Stimulated activated CD4-positive, alpha-beta T cell treated with anti-CD3 and anti-CD28 coated beads, Interleukin-12 subunit alpha, Interleukin-12 subunit beta, amount 100 ng/mL, for 24 hours (primary cell): ENCODE results near the gene KCNH4.
A peak's percentile ranks its signal among the peaks of the same experiment; 100 is the strongest.

ENCODE experiments used
- DNase-seq, 2 experiments: peaks; one replicate each; pipeline ENCODE4 v3.0.0-alpha.2; 2020; ENCODE audit warnings: low read depth in 2 of 2

Gene KCNH4

DNA sequence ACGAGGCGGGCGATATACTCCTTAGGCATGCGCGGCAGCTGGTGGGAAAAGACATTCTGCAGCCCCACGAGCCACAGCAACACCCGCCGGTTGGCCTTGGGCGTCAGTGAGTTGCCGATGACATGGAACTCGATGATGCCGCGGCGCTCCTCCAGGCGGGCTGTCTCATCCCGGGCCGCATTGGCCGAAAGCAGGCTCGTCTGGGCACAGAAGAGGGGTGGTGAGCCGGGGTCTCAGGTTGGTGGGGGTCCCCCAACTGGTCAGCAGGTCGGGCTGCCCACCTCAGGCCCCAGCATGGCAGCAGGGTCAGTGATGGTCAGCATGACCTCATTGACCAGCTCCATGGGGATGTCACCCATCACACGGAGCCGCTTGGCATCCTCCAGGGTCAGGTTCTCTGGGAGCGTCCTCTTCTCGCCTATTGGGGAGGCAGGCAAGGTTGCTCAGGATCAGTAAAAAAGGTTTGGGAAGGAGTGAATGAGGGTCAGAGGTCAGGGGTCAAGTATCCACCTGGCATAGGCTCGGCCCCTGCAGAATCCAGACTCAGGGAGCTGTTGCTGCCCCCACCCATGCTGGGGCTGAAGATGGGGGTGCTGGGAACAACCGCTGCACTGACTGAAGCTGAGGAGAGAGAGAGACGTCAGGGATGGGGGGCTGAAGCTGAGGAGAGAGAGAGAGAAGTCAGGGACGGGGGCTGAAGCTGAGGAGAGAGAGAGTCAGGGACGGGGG, 63.4 kb downstream of the KCNH4 start:
- no peak for DNase-seq

GRCh38 chr17:42116705-42117396, 64.1 kb downstream of the KCNH4 start:
- peak in 1 of 2 experiments; percentile 75 for DNase-seq

DNA sequence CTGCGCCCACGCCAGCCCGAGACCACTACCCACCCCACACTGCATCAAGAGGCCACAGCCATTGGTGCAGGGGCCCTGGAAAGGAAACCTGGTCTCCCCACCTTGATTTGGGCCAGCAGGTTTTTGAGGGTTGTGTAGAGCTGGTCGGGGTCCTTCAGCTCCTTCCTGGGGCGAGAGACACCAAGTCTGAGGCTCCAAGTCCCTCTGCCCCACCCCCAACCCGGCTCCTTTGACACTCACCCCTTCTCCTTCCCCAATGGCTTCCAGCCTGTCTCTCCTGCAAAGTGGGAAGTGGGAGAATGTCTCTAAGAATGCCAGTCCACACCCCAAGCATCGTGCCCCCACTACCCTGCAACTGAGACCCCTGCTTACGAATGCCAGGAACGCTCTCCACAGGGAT, 66.8 kb downstream of the KCNH4 start:
- DNase-seq = no peak

- no peak for DNase-seq
Measured at GRCh38 chr17:42113293-42114069, 67.5 kb downstream of the KCNH4 start.

- peak; percentile 61 to 66 for DNase-seq
Measured at GRCh38 chr17:42112552-42113176, 68.3 kb downstream of the KCNH4 start, which contains the start of gene DHX58. Gene DHX58 (minus strand): TSS chr17:42112714. CDS start chr17:42111892, 822 bp downstream.

DNA sequence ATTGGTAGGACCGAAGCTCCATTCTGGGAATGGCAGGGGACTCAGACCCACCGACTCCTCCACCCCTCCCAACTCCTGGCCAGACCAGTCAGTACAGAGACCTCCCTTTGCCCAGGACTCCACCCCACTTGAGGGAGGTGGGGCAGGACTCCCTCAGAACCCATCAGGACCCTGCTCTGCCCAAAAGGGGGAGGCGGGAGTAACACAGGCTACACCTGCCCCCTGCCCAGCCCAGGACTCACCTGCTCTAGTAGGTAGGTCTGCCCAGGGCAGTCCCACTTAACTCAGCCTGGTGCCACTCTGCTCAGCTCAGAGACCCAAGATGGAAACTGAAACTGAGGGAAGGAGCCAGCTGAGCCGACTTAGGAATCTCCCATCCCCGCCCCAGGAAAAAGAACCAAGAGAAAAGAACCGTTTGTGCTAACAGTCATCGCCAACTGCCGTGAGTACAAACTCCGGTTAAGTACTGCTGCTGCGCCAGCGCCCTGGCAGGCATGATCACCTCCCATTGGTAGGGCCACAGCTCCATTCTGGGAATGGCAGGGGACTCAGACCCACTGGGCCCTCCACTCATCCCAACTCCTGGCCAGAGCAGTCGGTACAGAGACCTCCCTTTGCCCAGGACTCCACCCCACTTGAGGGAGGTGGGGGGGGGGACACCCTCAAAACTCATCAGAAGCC, 68.9 kb downstream of the KCNH4 start:
- DNase-seq = no peak

GRCh38 chr17:42111265-42111636, 69.7 kb downstream of the KCNH4 start:
- no peak for DNase-seq

- no peak for DNase-seq
Measured at GRCh38 chr17:42110301-42111264, 70.4 kb downstream of the KCNH4 start.

DNA sequence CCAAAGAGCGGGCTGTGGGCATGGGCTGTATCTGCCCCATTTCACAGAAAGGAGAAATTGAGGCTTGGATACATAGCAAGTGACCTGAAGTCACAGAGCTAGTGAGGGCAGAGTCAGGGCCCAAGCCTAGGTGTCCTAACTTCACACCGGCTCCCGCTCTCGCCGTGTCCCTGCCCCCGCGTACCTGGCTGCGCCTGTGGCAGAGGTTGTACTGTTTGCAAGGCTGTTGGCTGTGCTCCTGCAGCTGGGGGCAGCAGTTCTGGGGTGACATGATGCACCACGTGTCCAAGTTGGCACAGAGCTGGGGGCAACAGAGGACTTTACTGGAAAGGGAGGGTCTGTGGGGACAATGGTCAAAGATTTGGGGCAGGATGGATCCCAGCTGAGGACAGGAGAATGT, 71.9 kb downstream of the KCNH4 start:
- no peak for DNase-seq

GRCh38 chr17:42107597-42108576, 73.1 kb downstream of the KCNH4 start:
- peak; percentile 85 to 92 for DNase-seq

DNA sequence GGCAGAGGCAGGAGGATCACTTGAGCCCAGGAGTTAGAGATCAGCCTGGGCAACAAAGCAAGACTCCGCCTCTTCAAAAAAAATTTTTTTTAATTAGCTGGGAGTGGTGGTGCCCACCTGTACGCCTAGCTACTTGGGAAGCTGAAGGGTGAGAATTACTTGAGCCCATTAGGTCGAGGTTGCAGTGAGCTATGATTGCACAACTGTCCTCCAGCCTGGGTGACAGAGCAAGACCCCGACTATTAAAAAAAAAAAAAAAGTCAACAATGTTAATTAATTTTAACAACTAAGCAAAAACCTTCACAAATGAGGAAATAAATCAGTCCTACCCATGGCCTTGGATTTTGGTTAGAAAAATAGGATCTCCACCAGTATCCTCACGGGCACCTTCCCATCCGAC, 73.8 kb downstream of the KCNH4 start:
- no peak for DNase-seq
